Measurements from ENCODE around the gene SCAMP5. TPM values are rescaled to one million over a fixed set of nuclear protein-coding genes. Genes with fewer than 3 reads are reported as not detected.

Gene SCAMP5
- total RNA-seq, 1 donor from 2014 or later: 28.4 TPM

- Mint-ChIP-seq H3K36me3 (peaks cover 18% of the 10 kb centered on the region), H3K27ac (no peak overlapping the region), H3K9me3 (peaks cover 24% of the 10 kb centered on the region), H3K27me3 (ENCODE audit: low read depth) (no peaks in the 10 kb centered on the region), H3K4me3 (no peak overlapping the region), H3K4me1 (peaks cover 5% of the 10 kb centered on the region)
- DNase-seq (ENCODE audit: low spot score in 2 of 2, unreplicated experiment in 2 of 2): no peak
- no peak for TF ChIP-seq CTCF (IDR thresholded peaks at IDR 0.05; ENCODE audit: unreplicated experiment)
Observed at GRCh38 chr15:75065851-75066509, 70.6 kb downstream of the SCAMP5 start.

GRCh38 chr15:75067123-75067830 lies 71.9 kb downstream of the SCAMP5 start:
- Mint-ChIP-seq H3K9me3 (peaks cover 27% of the 10 kb centered on the region), H3K27ac (no peak overlapping the region), H3K4me1 (peaks cover 5% of the 10 kb centered on the region), H3K4me3 (no peak overlapping the region), H3K27me3 (ENCODE audit: low read depth) (no peaks in the 10 kb centered on the region), H3K36me3 (peaks cover 18% of the 10 kb centered on the region)
- DNase-seq (ENCODE audit: low spot score in 2 of 2, unreplicated experiment in 2 of 2): no peak
- no peak for TF ChIP-seq CTCF (IDR thresholded peaks at IDR 0.05; ENCODE audit: unreplicated experiment)

- peaks cover 30% of the 10 kb centered on the region for H3K9me3 Mint-ChIP-seq
- H3K27ac Mint-ChIP-seq: no peak overlapping the region
- TF ChIP-seq CTCF (IDR thresholded peaks at IDR 0.05; ENCODE audit: unreplicated experiment): no peak
- peaks cover 5% of the 10 kb centered on the region for H3K4me1 Mint-ChIP-seq
- no peak for DNase-seq (ENCODE audit: low spot score in 2 of 2, unreplicated experiment in 2 of 2)
- H3K4me3 Mint-ChIP-seq: no peak overlapping the region
- no peaks in the 10 kb centered on the region for H3K27me3 Mint-ChIP-seq (ENCODE audit: low read depth)
- H3K36me3 Mint-ChIP-seq: peaks cover 18% of the 10 kb centered on the region
Observed at GRCh38 chr15:75068748-75069147, 73.4 kb downstream of the SCAMP5 start.

GRCh38 chr15:75069301-75069925 lies 74.0 kb downstream of the SCAMP5 start:
- no peak for DNase-seq (ENCODE audit: low spot score in 2 of 2, unreplicated experiment in 2 of 2)
- Mint-ChIP-seq H3K27ac (no peak overlapping the region), H3K9me3 (peaks cover 30% of the 10 kb centered on the region), H3K4me1 (peaks cover 5% of the 10 kb centered on the region), H3K36me3 (peaks cover 18% of the 10 kb centered on the region), H3K4me3 (no peak overlapping the region), H3K27me3 (ENCODE audit: low read depth) (no peaks in the 10 kb centered on the region)
- TF ChIP-seq CTCF (IDR thresholded peaks at IDR 0.05; ENCODE audit: unreplicated experiment): no peak

- DNase-seq (ENCODE audit: low spot score in 2 of 2, unreplicated experiment in 2 of 2): no peak
- H3K4me3 Mint-ChIP-seq: no peak overlapping the region
- no peaks in the 10 kb centered on the region for H3K27me3 Mint-ChIP-seq (ENCODE audit: low read depth)
- peaks cover 14% of the 10 kb centered on the region for H3K36me3 Mint-ChIP-seq
- H3K9me3 Mint-ChIP-seq: peaks cover 26% of the 10 kb centered on the region
- peaks cover under 1% of the 10 kb centered on the region for H3K4me1 Mint-ChIP-seq
- no peak overlapping the region for H3K27ac Mint-ChIP-seq
- no peak for TF ChIP-seq CTCF (IDR thresholded peaks at IDR 0.05; ENCODE audit: unreplicated experiment)
Observed at GRCh38 chr15:75070674-75071073, 75.3 kb downstream of the SCAMP5 start.

Other genes starting within 250 kb of the SCAMP5 start
- gene CYP1A2, start 246.7 kb upstream of the SCAMP5 start, total RNA-seq: 0.09 TPM in 1 of 3 replicates, not detected in the others
- 57.0 to 59.0 TPM (median 58.1 TPM) in 3 replicates for gene CSK, start 213.5 kb upstream of the SCAMP5 start, total RNA-seq
- 0.16 to 0.65 TPM (median 0.35 TPM) in 3 replicates for gene LMAN1L, start 182.7 kb upstream of the SCAMP5 start, total RNA-seq
- 0.14 TPM in 1 of 3 replicates, not detected in the others for gene CPLX3, start 168.9 kb upstream of the SCAMP5 start, total RNA-seq
- gene ULK3, start 152.4 kb upstream of the SCAMP5 start, total RNA-seq: 30.9 to 34.8 TPM (median 32.6 TPM) in 3 replicates
- 45.6 to 48.4 TPM (median 48.3 TPM) in 3 replicates for gene SCAMP2, start 122.2 kb upstream of the SCAMP5 start, total RNA-seq
- 42.0 to 46.4 TPM (median 43.3 TPM) in 3 replicates for gene MPI, start 105.5 kb upstream of the SCAMP5 start, total RNA-seq
- gene FAM219B, start 88.7 kb upstream of the SCAMP5 start, total RNA-seq: 73.5 to 91.3 TPM (median 74.1 TPM) in 3 replicates
- 126 to 133 TPM (median 128 TPM) in 3 replicates for gene COX5A, start 57.5 kb upstream of the SCAMP5 start, total RNA-seq
- gene RPP25, start 38.8 kb upstream of the SCAMP5 start, total RNA-seq: 3.3 to 3.8 TPM (median 3.3 TPM) in 3 replicates
- 16.0 to 18.4 TPM (median 17.2 TPM) in 3 replicates for gene PPCDC, start 28.0 kb downstream of the SCAMP5 start, total RNA-seq
- 62.0 to 66.6 TPM (median 62.2 TPM) in 3 replicates for gene C15orf39, start 206.3 kb downstream of the SCAMP5 start, total RNA-seq